Mononuclear cell (primary cell): Measurements from ENCODE around the gene ADGB. TPM values are rescaled to one million over a fixed set of nuclear protein-coding genes. Genes with fewer than 3 reads are reported as not detected.
"Not testable (repeated sequence)": the region's sequence is repeated elsewhere in the genome, so short reads cannot be mapped to it uniquely, and the experiment has no call there.

Source experiments
- H3K27me3 ChIP-seq: 2 replicates; pipeline ENCODE4 v1.6.0; 2011; ENCODE audit warnings: low read length, control low read depth; ENCODE audit not compliant: insufficient read depth
- H3K4me1 ChIP-seq: 2 replicates; pipeline ENCODE4 v1.5.1; 2011; ENCODE audit warnings: mild to moderate bottlenecking, low read length, control low read depth; ENCODE audit not compliant: insufficient read depth
- H3K4me3 ChIP-seq: 2 replicates; pipeline ENCODE4 v1.5.1; 2011; ENCODE audit warnings: mild to moderate bottlenecking, low read length, moderate library complexity
- H3K9me3 ChIP-seq: 2 replicates; pipeline ENCODE4 v1.5.1; 2011; ENCODE audit warnings: low read depth, mild to moderate bottlenecking, control low read depth, low read length
- total RNA-seq: library from RNA; depleted of rRNA; stranded (reverse); fragments of >200 nt; gene quantifications from one replicate; pipeline ENCODE4 v1.2.3, GENCODE V29; 2012

The ADGB gene
- total RNA-seq, 1 donor, result not detected

DNA sequence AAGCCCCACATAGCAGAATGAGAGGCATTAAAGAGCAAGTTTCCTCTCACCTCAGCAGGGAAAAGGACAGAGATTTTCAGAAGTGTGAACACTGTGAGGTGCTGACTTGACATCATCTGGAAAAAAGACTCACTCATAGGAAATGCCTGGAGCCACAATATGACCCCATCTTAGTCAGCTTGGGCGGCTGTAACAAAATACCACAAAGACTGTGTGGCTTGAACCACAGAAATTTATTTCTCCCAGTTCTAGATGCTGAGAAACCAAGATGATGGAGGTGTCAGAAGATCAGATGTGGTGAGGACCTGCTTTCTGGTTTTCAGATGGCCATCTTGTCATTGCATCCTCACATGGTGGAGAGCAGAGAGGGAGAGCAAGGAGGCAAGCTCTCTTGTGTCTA is 253.1 kb downstream of the ADGB start:
- Histone ChIP-seq H3K4me1 (no peaks in the 10 kb centered on the region), H3K9me3 (no peaks in the 10 kb centered on the region), H3K27me3 (no peaks in the 10 kb centered on the region), H3K4me3 (no peak overlapping the region)

DNA sequence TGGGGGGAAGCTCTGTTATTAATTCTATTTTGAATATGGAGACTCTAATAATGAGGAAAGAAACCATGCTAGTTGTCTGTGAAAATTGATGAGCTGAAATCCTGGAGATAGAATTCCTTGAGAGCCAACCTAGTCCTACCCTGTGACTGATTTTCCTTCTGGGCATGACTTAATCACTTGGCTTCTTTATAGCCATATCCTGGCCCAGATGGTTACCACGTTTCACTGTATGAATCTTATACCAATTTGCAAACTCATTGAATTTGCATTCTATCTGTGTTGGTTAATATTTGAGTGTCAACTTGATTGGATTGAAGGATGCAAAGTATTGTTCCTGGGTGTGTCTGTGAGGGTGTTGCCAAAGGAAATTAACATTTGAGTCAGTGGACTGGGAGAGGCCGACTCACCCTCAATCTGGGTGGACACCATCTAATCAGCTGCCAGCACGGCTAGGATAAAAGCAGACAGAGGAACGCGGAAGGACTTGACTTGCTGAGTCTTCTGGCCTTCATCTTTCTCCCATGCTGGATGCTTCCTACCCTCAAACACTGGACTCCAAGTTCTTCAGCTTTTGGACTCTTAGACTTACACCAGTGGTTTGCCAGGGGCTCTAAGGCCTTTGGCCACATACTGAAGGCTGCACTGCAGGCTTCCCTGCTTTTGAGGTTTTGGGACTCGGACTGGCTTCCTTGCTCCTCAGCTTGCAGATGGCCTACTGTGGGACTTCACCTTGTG is 255.9 kb downstream of the ADGB start:
- not testable (repeated sequence) for H3K9me3 ChIP-seq, H3K4me3 ChIP-seq, H3K4me1 ChIP-seq, H3K27me3 ChIP-seq

DNA sequence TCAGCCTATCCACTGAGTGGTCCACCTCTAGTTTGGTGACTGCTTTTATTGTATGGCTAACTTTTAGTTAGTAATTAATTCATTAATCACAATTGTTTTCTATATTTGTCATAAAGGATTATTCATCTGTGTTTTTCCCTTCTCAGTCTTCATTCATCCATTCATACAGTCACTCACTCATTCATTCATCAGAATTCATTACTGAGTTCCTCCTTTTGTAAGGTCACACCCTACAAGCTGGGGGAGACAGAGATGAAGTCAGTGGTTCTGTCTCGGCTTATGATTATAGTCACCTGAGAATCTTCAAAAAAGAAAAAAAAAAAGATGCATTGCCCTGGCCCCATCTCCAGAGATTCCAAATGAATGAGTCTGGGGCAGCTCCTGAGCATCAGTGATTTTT is 257.1 kb downstream of the ADGB start:
- H3K4me1 ChIP-seq, result peaks cover 6% of the 10 kb centered on the region
- no peaks in the 10 kb centered on the region for H3K27me3 ChIP-seq
- no peaks in the 10 kb centered on the region for H3K9me3 ChIP-seq
- no peak overlapping the region for H3K4me3 ChIP-seq

DNA sequence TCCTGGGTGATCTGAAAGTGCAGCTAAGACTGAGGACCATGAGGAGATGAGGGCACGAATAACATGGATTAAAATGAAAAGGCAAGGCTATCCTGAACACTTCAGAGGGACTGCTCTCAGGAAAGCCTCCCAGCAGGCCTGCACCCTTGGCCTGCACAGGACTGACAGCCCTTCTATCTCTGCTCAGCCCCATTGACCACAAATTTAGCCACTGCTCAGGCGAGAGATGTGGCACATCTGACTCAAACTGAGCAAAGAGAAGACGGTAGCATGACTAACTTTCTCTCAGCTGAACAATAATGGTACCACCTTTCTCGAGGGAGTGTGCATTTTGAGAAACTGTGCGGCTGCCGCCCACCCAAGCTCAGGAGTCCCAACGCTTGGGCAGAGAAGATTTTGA is 257.5 kb downstream of the ADGB start:
- H3K4me1 ChIP-seq, result peaks cover 6% of the 10 kb centered on the region
- no peaks in the 10 kb centered on the region for H3K9me3 ChIP-seq
- H3K27me3 ChIP-seq, result no peaks in the 10 kb centered on the region
- no peak overlapping the region for H3K4me3 ChIP-seq

DNA sequence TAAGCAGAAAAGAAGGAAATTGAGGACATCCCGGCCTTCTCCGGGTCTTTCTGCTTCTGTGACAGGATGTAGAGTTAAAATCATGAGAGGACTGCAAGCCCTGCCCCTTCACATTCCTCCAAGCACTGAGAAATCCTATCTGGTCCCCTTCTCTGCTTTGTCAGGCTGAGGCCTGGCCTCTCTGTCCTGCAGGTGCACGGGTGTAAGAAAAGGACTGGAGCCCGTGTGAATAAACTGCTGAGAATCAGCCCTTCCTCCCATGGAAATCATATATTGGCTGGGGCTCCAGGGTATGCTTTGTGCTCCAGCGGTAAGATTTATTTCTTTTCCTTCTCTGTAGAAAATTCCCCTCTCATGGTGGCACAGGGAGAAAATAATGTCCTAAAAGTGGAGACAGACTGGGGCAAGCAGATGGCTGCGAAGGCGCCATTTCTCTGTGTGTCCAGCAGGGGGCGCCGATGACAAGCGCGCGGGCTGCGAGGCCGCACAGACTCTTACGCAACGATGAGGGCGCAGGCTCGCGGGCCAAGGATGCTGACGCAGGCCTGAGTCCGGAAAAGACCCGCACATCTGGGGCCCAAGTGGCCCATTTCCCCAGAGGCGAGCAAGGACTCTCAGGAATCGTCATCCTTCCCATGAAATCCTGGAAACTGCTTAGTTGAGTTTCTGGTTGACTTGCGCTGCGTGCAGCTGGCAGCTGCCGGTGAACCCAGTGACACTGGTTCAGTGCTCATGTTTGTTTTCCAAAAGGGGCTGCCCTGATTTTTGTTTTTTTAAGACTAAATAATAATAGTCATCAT is 258.6 kb downstream of the ADGB start:
- Histone ChIP-seq H3K4me1 (peaks cover 6% of the 10 kb centered on the region), H3K9me3 (no peaks in the 10 kb centered on the region), H3K4me3 (peak overlapping the region; percentile 5), H3K27me3 (no peaks in the 10 kb centered on the region)

DNA sequence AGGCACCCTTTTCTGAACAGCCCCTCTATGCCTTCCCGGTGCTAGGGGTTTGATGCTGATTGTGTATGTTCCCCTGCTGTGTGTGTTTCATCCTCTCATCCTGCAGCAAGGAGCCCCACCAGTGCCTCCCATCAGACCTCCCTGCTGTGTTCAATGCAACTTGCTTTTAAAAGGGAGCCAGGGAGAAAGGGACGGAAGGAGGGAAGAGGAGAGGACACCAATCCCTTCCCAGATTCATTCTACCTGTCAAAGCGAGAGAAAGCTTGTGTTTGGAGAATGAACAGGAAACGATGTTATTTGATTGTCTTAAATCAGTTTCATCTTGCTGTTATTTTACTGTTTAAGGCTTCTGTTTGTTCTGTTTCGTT is 259.2 kb downstream of the ADGB start:
- H3K4me1 ChIP-seq, result peaks cover 6% of the 10 kb centered on the region
- H3K9me3 ChIP-seq, result no peaks in the 10 kb centered on the region
- H3K27me3 ChIP-seq, result no peaks in the 10 kb centered on the region
- no peak overlapping the region for H3K4me3 ChIP-seq

DNA sequence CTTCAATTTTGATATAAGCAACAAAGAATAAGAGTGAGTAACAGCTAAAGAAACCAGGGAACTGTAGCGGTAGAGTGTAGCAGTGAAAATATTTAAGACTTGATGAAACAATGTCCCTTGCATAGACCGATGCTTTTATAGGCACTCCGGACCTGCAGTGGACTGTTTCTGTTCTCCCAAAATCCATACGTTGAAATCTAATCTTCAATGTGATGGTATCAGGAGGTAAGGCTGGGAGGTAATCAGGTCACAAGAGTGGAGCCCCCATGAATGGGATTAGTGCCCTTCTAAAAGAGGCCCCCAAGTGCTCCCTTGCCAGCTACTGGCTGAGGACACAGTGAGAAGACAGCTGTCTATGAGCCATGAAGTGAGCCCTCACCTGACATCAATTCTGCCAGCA is 260.4 kb downstream of the ADGB start:
- Histone ChIP-seq H3K27me3 (no peaks in the 10 kb centered on the region), H3K9me3 (no peaks in the 10 kb centered on the region), H3K4me3 (no peak overlapping the region), H3K4me1 (peaks cover 6% of the 10 kb centered on the region)

DNA sequence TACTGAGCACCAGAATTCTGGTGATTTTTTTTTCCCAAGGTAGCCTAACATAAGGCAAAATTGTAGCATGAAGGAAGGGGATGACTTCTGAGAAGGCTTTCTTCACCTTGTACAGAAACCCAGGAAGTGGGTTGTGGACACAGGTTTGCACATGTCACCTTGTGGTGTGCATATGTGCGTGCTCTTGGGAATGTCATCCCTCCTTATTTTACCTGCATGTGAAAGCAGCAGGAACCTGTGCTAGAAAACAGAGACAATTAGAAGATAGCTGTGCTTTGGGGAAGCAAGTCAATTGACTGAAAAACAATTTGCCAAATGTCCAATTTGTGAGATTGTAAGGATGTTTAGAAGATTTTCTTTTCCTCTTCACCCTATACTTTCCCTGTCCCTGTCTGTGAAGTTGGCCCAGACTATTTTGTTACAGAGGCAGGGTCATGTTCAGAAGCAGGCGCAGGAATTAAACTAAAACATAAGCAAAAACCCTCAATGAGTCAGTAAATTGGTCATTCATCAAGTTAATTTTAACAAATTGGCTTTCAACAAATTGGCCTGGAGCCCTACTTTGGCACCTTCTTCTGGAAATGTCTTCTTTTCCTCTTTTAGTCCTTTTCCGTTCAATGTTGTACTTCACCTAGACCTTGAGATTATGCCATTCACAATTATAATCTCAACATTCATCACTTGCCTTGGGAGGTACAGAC is 261.2 kb downstream of the ADGB start:
- Histone ChIP-seq H3K9me3 (no peaks in the 10 kb centered on the region), H3K4me3 (no peak overlapping the region), H3K27me3 (no peaks in the 10 kb centered on the region), H3K4me1 (peaks cover 6% of the 10 kb centered on the region)

DNA sequence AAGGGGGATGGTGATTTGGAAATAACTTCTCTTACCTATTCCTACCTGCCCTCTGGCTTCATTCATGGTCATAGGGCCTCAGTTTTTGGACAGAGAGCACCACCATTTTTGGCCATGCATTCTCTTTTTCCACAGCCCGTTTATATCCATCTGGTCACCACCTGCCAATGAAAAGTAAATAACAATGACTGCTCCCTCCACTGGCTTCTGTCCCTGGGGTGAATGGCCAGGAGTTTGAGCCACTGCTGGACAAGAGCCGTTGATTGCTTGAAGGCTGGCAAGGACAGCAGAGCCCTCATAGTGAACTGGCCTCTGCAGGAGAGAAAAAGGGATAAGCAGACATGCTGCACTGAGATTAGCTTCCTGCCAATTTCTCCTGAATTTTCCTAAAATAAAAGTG is 261.8 kb downstream of the ADGB start:
- Histone ChIP-seq H3K4me1 (peaks cover 6% of the 10 kb centered on the region), H3K27me3 (no peaks in the 10 kb centered on the region), H3K9me3 (no peaks in the 10 kb centered on the region), H3K4me3 (no peak overlapping the region)

DNA sequence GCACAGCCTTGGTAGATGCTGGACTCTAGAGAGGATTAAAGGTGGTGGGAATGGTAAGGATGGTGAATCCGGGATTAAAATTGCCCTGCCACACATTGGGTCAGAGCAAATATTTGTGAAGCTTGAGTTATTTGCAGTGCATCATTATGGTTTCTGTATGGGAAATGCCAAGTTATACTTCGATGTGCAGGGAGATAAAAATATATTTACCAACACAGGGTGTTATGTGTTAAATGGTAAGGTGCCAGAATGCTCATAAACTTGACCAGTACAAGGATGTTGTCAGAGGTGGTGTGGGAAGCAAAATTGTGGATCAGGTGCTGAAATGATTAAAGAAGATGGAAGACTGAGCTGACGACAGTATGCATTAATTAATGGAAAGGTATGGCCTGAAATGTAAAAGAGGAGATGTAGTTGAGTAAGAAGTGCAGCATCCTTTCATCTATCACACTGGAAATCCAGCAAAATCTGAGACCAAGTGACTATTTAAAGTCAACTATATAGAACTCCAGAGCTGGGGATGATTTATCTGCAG is 262.3 kb downstream of the ADGB start:
- peaks cover 6% of the 10 kb centered on the region for H3K4me1 ChIP-seq

DNA sequence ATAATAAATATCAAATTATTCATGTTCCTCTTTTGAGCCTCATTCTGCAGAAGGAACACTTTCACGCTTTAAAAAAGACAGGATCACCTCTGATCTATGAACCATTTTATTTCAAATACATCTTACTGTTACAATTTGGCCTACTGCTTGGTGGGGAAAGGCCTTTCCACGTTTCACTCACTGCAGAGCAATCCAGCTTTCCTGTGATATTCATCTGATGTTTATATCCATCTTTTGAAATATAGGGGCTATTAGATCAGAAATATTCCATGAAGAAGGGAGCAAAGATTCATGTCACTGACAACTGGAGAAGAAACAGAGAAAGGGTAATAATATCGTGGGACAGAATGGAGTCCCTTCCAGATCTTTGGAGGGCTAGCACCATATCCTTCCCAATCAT is 262.9 kb downstream of the ADGB start:
- H3K4me1 ChIP-seq, result peaks cover 6% of the 10 kb centered on the region
- no peak overlapping the region for H3K4me3 ChIP-seq
- no peaks in the 10 kb centered on the region for H3K9me3 ChIP-seq
- no peaks in the 10 kb centered on the region for H3K27me3 ChIP-seq

More for the DNA sequence above, 262.3 kb downstream of the ADGB start:
- Histone ChIP-seq H3K9me3 (no peaks in the 10 kb centered on the region), H3K4me3 (no peak overlapping the region), H3K27me3 (no peaks in the 10 kb centered on the region)

DNA sequence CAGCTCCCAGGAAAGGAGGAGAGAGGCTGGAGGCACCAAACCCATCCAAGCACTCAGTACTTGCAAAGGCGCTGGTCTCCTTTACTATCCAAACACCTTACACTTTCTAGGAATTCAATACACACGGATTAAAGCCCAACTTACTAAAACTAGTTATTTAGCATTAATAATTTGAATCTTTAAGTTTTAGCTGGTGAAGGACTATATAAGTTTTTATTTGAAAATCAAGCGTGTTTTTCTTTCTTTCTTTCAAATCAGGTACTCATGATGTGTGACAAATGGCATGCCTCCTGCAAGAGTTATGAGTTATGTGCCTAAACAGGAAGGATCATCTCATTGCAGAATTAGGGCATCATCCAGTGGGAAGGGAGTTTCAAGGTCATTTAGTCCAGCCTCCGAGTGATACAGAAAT is 263.7 kb downstream of the ADGB start:
- Histone ChIP-seq H3K27me3 (no peaks in the 10 kb centered on the region), H3K4me3 (no peak overlapping the region), H3K9me3 (no peaks in the 10 kb centered on the region), H3K4me1 (peaks cover 6% of the 10 kb centered on the region)

DNA sequence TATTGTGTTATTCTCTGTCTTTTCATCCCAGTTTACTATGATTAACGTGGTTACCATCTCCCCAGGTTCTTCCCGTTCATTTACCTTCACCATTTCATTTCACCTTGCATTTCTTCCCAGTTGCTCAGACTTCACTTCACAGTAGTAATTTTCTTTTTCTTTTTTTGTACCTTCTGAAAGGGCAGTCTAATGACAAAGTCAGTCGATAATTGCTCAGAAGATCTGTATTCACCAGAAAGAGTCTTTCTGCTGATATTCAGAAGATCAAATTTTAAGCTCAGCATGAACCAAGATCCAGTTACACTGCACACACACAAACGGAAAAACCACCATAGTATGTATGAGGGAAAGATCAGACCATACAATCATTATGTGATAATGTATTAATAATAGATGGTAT is 265.5 kb downstream of the ADGB start:
- H3K27me3 ChIP-seq, result no peaks in the 10 kb centered on the region
- H3K9me3 ChIP-seq, result no peaks in the 10 kb centered on the region
- H3K4me1 ChIP-seq, result no peaks in the 10 kb centered on the region
- no peak overlapping the region for H3K4me3 ChIP-seq

DNA sequence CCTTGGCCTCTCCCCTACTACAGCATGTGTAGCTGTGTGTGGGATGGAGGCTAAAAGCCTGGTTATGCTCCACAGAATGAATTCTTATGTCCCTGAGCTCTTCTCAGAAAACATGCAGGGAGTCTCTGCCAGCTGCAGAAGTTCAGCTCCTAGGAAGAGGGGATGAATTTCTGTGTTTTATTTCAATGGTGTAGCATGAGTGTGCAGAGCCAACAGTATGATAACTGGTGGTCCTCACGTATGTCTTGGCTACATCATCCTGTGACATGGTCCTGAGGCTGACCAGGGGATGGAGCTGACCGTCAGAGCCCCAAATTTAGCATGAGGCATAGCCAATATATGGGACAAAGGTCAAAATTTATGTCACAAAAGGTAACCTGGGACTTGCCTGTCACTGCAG is 266.1 kb downstream of the ADGB start:
- Histone ChIP-seq H3K27me3 (no peaks in the 10 kb centered on the region), H3K4me1 (no peaks in the 10 kb centered on the region), H3K4me3 (no peak overlapping the region), H3K9me3 (no peaks in the 10 kb centered on the region)
